Smooth muscle cell (in vitro differentiated cells): Measurements from ENCODE around the gene ATXN2. TPM values are rescaled to one million over a fixed set of nuclear protein-coding genes. Genes with fewer than 3 reads are reported as not detected.

Experiments
- DNase-seq: peaks from one replicate; lab custom pipeline; 2025; ENCODE audit not compliant: unreplicated experiment; lab: John Stamatoyannopoulos, UW
- H2AFZ ChIP-seq: fragments of 200-600 bp; sonication (generic); 2 replicates; pipeline ENCODE4 v1.6.0; 2016; ENCODE audit warnings: antibody characterized with exemption, low read depth, mild to moderate bottlenecking
- H3F3A ChIP-seq: fragments of 200-600 bp; sonication (generic); 2 replicates; pipeline ENCODE4 v1.6.0; 2017; ENCODE audit warnings: antibody characterized with exemption, low read depth
- H3K27ac ChIP-seq: fragments of 200-600 bp; sonication (generic); 2 replicates; pipeline ENCODE4 v1.5.1; 2016; ENCODE audit warnings: low read depth, mild to moderate bottlenecking
- H3K27me3 ChIP-seq: fragments of 200-600 bp; sonication (generic); 2 replicates; pipeline ENCODE4 v1.6.1; 2016; ENCODE audit warnings: low read depth, mild to moderate bottlenecking
- H3K36me3 ChIP-seq: fragments of 200-600 bp; sonication (generic); 2 replicates; pipeline ENCODE4 v1.5.1; 2016; ENCODE audit warnings: low read depth
- H3K4me1 ChIP-seq: fragments of 200-600 bp; sonication (generic); 2 replicates; pipeline ENCODE4 v1.5.1; 2016; ENCODE audit warnings: low read depth
- H3K4me2 ChIP-seq: fragments of 200-600 bp; sonication (generic); 2 replicates; pipeline ENCODE4 v1.6.0; 2016; ENCODE audit warnings: mild to moderate bottlenecking
- H3K4me3 ChIP-seq: fragments of 200-600 bp; sonication (generic); 2 replicates; pipeline ENCODE4 v1.5.1; 2016; ENCODE audit warnings: mild to moderate bottlenecking
- H3K79me2 ChIP-seq: fragments of 200-600 bp; sonication (generic); 2 replicates; pipeline ENCODE4 v1.6.0; 2016; ENCODE audit warnings: low read depth, mild to moderate bottlenecking
- H3K9ac ChIP-seq: fragments of 200-600 bp; sonication (generic); 2 replicates; pipeline ENCODE4 v1.6.0; 2016; ENCODE audit warnings: low read depth
- H3K9me3 ChIP-seq: fragments of 200-600 bp; sonication (generic); replicated peaks from 2 replicates; pipeline ENCODE4 v1.5.1; 2016; ENCODE audit warnings: low read depth
- H4K20me1 ChIP-seq: fragments of 200-600 bp; sonication (generic); 2 replicates; pipeline ENCODE4 v1.6.0; 2016; ENCODE audit warnings: low read depth
- CTCF ChIP-seq: fragments of 200-600 bp; sonication (generic); IDR thresholded peaks from 2 replicates; pipeline ENCODE4 v1.5.1; 2017; ENCODE audit warnings: borderline replicate concordance, mild to moderate bottlenecking, antibody characterized with exemption; ENCODE audit not compliant: insufficient read depth, poor library complexity, severe bottlenecking
- WGBS: methylation state at CpG from one replicate; pipeline ENCODE4 v1.1.7; 2016; ENCODE audit warnings: low lambda C conversion rate; 5-methylcytosine and 5-hydroxymethylcytosine counted together
- polyA plus RNA-seq: library from polyadenylated mRNA; unstranded; fragments of >200 nt; fragmentation: Nextera tagmentation; extraction: Ambion mirVana; gene quantifications from 2 replicates; pipeline ENCODE4 v1.2.1, GENCODE V29; 2016
- total RNA-seq: library from RNA; depleted of rRNA; stranded (reverse); fragments of >200 nt; gene quantifications from 2 replicates; pipeline ENCODE4 v1.2.3, GENCODE V29; 2014

The ATXN2 gene
- total and polyA plus RNA-seq, 2 experiments from 2014 or later, result 29.3 to 39.6 TPM

- H2AFZ ChIP-seq, result no peak overlapping the region
- no peak overlapping the region for H3K4me2 ChIP-seq
- peaks cover 13% of the 10 kb centered on the region for H3K4me1 ChIP-seq
- TF ChIP-seq CTCF, result no peak
- no peak overlapping the region for H3K4me3 ChIP-seq
- peaks cover 42% of the 10 kb centered on the region for H3K79me2 ChIP-seq
- no peaks in the 10 kb centered on the region for H3K27me3 ChIP-seq
- H3K36me3 ChIP-seq, result no peaks in the 10 kb centered on the region
- DNase-seq, result no peak
- peaks cover 13% of the 10 kb centered on the region for H3F3A ChIP-seq
- H3K9ac ChIP-seq, result no peak overlapping the region
- peaks cover 45% of the 10 kb centered on the region for H4K20me1 ChIP-seq
- WGBS, result 91% methylated on average over 21 of the region's 21 CpGs
- H3K27ac ChIP-seq, result no peak overlapping the region
- H3K9me3 ChIP-seq, result no peaks in the 10 kb centered on the region
Measured at GRCh38 chr12:111429828-111430432, 169.2 kb downstream of the ATXN2 start.

- Histone ChIP-seq H3K36me3 (no peaks in the 10 kb centered on the region), H3F3A (peaks cover 4% of the 10 kb centered on the region), H2AFZ (no peak overlapping the region), H3K9me3 (no peaks in the 10 kb centered on the region), H3K4me2 (no peak overlapping the region), H3K4me3 (no peak overlapping the region), H3K9ac (no peak overlapping the region), H3K27me3 (no peaks in the 10 kb centered on the region), H3K79me2 (peaks cover 47% of the 10 kb centered on the region), H3K27ac (no peak overlapping the region), H4K20me1 (peaks cover 45% of the 10 kb centered on the region), H3K4me1 (peaks cover 8% of the 10 kb centered on the region)
- 88% methylated on average over 12 of the region's 21 CpGs for WGBS
- DNase-seq, result no peak
- TF ChIP-seq CTCF, result no peak
Measured at GRCh38 chr12:111428728-111429175, 170.4 kb downstream of the ATXN2 start.

- Histone ChIP-seq H2AFZ (no peak overlapping the region), H3K9ac (no peak overlapping the region), H3K27ac (no peak overlapping the region), H3K27me3 (no peaks in the 10 kb centered on the region), H3K4me1 (peaks cover 8% of the 10 kb centered on the region), H3K4me2 (no peak overlapping the region), H4K20me1 (peaks cover 41% of the 10 kb centered on the region), H3K4me3 (no peak overlapping the region), H3K9me3 (no peaks in the 10 kb centered on the region), H3K36me3 (no peaks in the 10 kb centered on the region), H3F3A (no peaks in the 10 kb centered on the region), H3K79me2 (peaks cover 47% of the 10 kb centered on the region)
- TF ChIP-seq CTCF, result no peak
- 97% methylated on average over 9 of the region's 9 CpGs for WGBS
- DNase-seq, result no peak
Measured at GRCh38 chr12:111428081-111428727, 170.9 kb downstream of the ATXN2 start.
